Cardiac septum (tissue), 1 donor: Measurements from ENCODE around the gene TFR2. TPM values are rescaled to one million over a fixed set of nuclear protein-coding genes. Genes with fewer than 3 reads are reported as not detected.
"Not testable (repeated sequence)": the region's sequence is repeated elsewhere in the genome, so short reads cannot be mapped to it uniquely, and the experiment has no call there.

Experiments
- DNase-seq: peaks from one replicate; pipeline ENCODE4 v3.0.0-alpha.2; 2020; ENCODE audit warnings: low spot score
- intact Hi-C: fragments of 100-400 bp; cut with DNase I; formaldehyde crosslinking; loops from one replicate; pipeline ENCODE4 v1.14.0; 2022
- total RNA-seq: library from RNA; stranded (reverse); fragmentation: NEBNext Ultra II Directional; extraction: Animal tissue kit (Norgen Biotek cat#: 25700); gene quantifications from one replicate; pipeline ENCODE4 v1.2.1, GENCODE V29; 2021
- donor health status: DM: no; HTN: no; CAD: no.

The TFR2 gene
- total RNA-seq, 1 donor from 2014 or later = 0.13 TPM

DNA sequence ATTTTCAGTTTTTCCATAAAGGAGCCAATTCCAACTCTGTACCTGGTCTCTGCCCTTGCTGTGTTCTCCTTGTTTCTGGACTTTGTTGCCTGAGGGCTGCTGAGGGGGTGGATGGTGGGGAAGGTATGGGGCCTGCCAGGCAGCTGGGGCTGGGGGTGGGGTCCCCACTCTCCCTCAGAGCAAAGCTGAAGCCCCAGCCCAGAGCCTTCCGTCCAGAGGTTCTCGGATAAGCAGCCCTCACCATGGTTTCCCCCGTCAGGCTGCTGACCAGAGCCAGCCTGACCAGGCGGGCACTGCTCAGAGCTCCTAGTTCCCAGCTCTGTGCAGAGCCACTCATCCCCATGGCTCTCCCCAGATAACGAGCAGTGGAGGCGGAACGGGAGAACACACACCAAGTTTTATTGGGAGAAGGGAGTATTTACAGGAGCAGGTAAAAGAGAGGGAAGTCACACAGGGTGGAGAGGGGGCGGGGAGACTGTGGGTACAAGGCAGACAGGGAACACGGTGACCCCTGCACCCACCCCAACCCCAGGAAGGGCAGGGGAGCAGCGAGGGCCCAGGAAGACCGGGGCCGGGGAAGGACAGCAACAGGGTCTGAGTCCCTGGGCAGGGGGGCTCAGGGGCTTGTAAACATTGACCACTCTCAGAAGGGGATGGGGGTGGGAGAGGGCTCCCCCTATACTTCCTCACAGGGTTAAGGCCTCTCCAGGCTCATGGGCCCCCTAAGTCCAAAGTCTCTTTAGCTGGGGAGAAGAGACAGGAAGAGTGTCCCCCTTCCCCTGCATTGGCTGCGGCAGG, 38.0 kb upstream of the TFR2 start:
- intact Hi-C loops = no loop called here
- no peak for DNase-seq

DNA sequence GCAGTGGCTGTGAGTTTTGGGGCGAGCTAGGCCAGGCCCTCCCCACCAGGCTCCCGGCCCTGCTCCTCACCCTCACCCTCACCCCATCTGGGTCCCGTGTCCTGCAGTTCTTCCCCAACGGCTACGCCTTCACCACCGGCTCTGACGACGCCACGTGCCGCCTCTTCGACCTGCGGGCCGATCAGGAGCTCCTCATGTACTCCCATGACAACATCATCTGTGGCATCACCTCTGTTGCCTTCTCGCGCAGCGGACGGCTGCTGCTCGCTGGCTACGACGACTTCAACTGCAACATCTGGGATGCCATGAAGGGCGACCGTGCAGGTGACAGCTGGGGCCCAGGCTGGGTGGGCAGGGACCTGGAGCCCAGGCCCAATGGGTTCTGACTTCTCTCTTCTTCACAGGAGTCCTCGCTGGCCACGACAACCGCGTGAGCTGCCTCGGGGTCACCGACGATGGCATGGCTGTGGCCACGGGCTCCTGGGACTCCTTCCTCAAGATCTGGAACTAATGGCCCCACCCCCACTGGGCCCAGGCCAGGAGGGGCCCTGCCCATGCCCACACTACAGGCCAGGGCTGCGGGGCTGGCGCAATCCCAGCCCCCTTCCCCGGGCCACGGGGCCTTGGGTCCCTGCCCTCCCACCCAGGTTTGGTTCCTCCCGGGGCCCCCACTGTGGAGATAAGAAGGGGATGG, 37.1 kb upstream of the TFR2 start:
- intact Hi-C loops = no loop called here
- no peak for DNase-seq

DNA sequence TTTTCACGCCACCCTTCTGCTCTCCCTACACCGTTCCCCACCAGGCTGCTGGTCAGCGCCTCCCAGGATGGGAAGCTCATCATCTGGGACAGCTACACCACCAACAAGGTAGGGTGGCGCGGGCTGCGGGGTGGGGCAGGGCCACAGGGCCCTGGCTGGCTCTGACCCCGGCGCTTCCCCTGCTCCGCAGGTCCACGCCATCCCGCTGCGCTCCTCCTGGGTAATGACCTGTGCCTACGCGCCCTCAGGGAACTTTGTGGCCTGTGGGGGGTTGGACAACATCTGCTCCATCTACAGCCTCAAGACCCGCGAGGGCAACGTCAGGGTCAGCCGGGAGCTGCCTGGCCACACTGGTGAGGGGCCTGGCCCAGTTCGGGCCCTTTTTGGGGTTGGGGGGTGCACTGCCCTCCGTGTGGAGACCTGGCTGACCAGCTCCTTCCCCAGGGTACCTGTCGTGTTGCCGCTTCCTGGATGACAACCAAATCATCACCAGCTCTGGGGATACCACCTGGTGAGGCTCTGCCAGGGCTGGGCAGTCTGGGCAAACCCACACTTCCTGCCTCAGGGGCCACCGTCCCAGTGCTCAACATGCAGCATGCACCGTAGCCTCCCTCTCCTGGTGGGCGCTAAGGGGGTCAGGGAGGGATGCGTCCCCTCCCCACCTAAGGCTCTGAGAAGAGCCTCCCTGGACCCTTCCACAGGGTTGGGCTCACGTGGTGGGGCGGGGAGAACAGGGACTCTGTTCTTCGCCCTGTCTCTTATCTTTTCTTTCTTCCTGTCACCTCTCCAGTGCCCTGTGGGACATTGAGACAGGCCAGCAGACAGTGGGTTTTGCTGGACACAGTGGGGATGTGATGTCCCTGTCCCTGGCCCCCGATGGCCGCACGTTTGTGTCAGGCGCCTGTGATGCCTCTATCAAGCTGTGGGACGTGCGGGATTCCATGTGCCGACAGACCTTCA, 36.2 kb upstream of the TFR2 start:
- no peak for DNase-seq
- intact Hi-C loops = no loop called here

DNA sequence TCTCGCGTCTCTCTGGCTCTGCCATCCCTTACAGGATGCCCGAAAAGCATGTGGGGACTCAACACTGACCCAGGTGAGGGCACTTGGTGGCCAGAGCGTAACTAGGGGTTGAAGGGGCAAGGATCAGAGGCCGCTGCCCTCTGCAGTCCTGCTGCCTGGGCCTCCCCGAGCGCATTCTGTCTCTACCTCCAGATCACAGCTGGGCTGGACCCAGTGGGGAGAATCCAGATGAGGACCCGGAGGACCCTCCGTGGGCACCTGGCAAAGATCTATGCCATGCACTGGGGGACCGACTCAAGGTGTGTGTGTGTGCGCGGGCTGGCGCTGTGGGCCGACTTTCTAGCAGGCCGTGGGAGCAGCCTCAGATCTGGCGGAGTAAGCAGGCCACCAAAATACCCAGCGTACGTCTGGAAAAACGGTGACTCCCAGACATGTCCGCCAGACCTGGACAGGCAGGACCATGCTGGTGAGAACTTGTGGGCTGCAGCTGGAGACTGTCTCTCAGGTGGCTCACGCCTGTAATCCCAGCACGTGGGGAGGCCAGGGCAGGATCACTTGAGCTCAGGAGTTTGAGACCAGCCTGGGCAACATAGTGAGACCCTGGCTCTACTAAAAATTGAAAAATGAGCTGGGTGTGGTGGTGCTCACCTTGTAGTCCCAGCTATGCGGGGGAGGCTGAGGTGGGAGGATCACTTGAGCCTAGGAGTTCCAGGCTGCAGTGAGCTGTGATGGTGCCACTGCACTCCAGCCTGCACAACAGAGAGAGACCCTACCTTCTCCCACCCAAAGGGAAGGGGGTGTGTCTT, 35.4 kb upstream of the TFR2 start:
- DNase-seq = no peak
- intact Hi-C loops = no loop called here

DNA sequence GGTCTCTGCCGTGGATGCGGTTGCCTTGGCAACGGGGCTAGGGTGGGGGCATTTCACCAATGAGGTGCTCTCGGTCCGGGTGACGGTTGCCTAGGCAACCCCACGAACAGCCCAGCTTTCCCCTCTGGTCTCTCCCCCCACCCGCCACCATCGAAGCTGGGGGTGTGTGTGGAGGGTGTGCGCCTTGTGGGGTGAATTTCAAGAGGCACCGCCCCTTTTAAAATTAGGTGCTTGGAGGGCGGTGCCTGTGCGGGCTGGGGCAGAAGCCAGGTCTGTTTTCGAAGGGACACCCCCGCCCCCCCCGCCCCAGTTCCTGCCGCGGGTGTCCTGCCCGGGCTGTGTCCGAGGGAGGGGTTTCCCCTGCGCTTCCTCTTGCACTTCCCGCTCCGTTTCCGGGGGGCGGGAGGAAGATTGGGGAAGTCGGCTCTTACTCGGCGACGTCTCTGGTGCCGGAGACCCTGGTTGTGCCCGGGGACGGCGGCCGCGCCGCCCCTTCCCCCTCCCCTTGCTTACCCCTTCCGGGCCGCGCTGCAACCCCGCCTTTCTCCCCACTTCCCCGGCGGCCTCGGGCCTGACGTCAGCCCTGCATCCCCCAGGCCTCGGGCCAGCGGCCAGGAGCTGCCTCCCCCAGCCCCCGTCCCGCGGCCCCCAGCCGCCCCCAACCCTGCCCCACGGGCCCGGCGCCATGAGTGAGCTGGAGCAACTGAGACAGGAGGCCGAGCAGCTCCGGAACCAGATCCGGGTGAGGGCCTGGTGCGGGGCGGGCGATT, 34.4 kb upstream of the TFR2 start:
- peak; percentile 96 for DNase-seq
- intact Hi-C loops = loop anchor here (2.0 kb wide), 1 partner anchor 17 kb away; no protein-coding TSS in a partner anchor

DNA sequence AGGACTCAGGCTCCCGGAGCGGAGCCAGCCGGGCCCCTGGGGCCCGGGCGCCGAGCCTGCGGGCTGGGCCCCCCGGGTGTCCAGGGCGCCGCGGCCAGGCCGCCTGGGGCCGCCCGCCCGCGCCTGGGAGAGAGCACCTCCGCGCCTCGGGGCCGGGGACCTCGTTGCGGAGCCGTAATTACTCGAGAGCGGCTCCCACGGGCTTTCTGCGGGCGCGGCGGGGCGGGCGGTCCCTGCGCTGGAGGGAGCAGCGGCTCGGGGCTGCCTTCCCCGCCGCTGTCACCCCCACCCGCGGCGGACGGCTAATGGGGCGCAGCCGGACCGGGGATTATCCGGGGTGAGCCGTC, 33.7 kb upstream of the TFR2 start:
- no peak for DNase-seq
- intact Hi-C loops = loop anchor here (2.0 kb wide), 1 partner anchor 18 kb away; no protein-coding TSS in a partner anchor

DNA sequence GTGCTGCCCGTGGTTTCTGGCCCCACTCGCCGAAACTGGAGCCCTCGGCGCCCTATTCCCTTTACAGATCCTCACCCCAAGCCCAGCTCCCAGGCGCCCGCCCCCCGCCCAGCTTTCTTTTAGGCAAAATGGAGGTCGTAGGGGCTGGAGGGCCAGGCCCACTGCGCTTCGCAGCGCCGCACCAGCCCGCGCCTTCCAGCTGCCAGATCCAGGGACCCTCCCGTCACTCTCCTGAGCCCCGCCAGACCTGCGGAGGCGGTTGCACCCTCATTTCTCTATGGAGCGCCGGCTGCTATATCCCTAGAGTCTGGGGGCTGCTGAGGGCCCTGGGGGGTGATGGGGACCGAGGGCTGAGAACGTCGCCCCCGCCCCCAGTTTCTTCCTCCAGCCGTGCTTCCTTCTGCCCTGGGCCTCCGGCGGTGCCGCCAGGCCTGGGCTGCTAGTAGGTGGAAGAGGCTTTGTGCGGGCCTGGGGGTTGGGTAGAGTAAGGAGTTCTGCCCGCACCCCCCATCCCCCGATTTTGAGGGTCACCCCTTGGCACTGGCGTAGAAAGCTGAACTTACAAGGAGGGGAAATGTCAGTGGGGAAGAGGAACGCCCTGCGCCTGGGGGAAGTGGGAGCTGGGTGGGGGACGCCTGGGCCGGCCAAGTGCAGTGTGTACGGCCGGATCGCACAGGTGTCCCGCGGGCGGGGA, 33.2 kb upstream of the TFR2 start:
- intact Hi-C loops = loop anchor here (2.0 to 5.0 kb wide), 3 partner anchors 18 to 87 kb away; partner anchors contain the start of genes FBXO24, LRCH4 and POP7
- DNase-seq = no peak

DNA sequence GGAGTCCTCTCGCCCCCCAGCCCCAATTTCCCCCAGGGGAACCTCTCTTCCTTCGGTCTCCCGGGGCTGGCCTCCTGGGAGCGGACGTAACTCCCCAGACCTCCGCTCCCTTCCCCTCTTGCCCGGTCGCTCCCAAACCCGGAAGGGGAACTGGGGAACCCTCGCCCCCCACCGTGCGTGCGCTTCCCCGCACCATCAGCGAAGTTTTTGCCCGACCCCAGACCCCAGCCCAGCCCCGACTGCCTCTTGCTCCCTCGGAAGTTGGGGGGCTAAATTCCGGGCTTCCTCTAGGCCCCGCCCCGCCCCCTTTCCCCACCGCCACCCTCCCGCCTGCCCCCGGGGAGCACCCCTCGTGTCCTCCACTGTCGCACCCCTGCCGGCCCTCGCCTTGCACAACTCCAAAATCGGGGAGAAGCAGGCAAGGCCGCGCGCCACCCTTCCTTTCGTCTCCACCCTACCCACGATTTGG, 32.6 kb upstream of the TFR2 start:
- no peak for DNase-seq
- intact Hi-C loops = loop anchor here (2.0 to 5.0 kb wide), 4 partner anchors 19 to 87 kb away; partner anchors contain the start of genes FBXO24, LRCH4, MOSPD3 and POP7

DNA sequence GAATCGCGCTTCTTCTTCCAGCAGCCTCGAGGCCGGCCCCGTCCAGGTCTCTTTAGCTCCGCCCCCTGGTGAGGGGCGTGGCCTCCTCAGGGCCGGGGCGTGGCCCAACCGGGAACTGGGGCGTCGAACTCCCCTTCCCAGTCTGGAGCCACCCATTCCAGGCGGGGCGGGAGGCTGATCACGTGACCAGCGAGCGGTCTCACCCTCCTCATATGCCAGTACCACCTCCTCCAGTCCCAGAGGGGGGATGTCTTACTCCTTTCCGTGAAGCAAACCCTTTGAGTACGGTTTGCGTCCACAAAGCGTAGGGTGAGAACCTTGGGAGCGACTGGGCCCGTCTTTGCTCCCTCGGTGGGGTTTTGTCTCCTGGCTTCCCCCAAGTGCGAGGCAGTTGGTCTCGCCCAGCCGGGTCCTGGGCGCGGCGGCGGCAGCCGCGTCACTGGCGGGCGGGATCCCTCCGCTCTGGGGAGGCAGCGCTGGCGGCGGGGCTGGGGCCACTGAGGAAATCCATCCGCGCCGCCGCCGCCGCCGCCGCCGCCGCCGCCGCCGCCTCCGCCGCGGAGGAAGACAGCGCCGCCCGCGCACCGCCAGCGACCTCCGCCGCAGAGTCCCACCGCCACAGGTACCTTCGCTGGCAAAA, 32.1 kb upstream of the TFR2 start, which contains the start of gene GNB2:
Gene GNB2, plus strand, starts transcription at position 439 of the 640 bp plus-strand sequence. CDS start 2,526 bp downstream, outside the sequence.
- intact Hi-C loops = loop anchor here (2.0 to 5.0 kb wide), 3 partner anchors 34 to 86 kb away; partner anchors contain the start of genes FBXO24, LRCH4, MOSPD3 and POP7
- peak; percentile 100 for DNase-seq

DNA sequence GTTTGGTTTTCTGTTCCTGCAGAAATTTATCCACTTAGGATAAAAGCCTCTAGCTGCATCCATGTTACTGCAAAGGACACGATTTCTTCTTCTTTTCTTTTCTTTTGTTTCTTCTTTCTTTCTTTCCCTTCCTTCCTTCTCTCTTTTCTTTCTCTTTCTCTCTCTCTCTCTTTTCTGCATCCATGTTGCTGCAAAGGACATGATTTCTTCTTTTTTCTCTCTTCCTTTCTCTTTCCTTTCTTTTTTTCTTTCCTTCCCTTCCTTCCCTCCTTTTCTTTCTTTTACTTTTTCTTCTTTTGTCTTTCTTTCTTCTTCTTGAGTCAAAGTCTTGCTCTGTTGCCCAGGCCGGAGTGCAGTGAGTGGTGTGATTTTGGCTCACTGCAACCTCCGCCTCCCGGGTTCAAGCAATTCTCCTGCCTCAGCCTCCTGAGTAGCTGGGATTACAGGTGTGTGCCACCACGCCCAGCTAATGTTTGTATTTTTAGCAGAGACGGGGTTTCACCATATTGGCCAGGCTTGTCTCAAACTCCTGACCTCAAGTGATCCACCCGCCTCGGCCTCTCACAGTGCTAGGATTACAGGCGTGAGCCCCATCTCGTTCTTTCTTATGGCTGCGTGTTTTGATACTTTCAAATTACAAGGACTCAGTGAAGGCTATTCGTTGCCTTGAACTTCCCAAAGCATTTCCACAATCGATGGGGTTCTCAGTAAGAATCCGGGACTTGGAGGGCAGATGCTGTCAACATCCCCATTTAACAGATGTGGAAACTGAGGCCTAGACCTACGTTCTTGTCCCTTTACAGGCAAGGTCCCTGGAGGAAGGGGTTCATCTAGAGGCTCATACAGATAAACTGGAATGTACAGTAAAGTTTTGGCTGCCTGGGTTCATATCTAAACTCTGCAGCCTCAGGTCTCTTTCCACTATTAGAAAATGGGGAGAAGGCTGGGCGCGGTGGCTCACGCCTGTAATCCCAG, 30.3 kb upstream of the TFR2 start:
- intact Hi-C loops = loop anchor here (2.0 to 5.0 kb wide), 3 partner anchors 36 to 84 kb away; partner anchors contain the start of genes FBXO24, LRCH4, MOSPD3 and POP7
- no peak for DNase-seq

DNA sequence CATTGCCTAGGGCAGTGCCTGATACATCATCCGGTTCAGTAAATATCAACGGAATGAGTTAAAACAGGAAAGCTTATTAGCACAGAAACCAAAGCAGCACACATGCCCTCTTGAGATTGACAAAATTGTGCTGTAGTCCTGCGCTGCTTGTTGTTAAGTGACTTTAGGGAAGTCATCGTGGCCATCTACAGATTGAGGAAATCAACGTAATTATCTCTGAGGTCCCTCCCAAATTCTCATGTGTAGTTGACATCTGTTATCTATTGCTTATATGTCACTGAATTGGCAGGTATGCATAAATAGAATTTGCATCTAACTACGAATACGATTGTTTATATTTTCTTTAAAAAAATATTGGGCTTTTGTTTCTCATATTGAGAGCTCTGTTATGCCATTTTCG, 28.7 kb upstream of the TFR2 start:
- intact Hi-C loops = loop anchor here (5.0 kb wide), 2 partner anchors 37 to 83 kb away; partner anchors contain the start of genes FBXO24, LRCH4 and POP7
- no peak for DNase-seq

DNA sequence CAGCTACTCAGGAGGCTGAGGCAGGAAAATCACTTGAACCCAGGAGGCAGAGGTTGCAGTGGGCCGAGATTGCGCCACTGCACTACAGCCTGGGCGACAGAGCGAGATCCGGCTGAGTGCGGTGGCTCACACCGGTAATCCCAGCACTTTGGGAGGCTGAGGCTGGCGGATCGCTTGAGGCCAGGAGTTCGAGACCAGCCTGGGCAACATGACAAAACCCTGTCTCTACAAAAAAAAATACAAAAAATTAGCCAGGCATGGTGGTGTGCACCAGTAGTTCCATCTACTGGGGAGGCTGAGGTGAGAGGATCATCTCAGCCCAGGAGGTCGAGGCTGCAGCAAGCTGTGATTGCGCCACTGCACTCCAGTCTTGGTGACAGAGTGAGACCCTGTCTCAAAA, 27.8 kb upstream of the TFR2 start:
- intact Hi-C loops, DNase-seq: not testable (repeated sequence)

DNA sequence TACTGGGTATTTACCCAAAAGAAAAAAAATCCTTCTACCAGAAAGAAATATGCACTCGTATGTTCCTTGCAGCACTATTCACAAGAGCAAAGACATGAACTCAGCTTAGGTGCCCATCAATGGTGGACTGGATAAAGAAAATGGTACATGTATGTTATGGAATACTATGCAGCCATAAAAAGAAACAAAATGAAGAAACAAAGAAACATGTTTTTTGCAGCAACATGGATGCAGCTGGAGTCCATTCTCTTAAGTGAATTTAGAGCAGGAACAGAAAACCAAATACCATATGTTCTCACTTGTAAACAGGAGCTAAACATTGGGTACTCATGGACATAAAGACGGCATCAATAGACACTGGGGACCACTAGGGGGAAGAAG, 26.7 kb upstream of the TFR2 start:
- intact Hi-C loops = no loop called here

DNA sequence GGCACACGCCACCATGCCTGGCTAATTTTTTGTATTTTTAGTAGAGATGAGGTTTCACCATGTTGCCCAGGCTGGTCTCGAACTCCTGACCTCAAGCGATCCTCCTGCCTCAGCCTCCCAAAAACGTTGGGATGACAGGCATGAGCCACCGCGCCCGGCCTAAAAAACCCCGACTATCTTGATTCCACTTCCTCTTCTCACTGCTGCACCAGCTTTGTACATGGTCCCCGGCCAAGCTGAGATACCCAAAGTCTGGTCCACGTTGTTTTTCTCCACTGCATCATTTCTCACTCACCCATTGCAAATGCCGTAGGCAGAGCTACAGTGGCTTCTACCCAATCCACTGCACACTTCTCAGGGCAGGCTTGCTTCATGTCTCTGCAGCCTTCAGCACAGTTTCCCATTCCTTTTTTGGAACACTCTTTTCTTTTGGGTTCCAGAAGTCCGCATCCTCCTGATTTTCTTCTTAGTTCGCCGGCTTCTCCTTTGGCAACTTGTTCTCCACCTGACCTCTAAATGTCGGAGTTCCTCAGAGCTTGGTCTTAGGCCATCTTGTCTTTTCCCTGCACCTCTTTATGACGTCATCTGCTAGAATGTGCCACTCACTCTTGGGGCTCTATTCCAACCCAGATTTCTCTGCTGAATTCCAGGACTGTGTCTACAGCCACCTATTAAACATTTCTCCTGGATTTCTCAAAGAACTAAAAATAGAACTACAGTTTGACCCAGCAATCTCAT, 26.1 kb upstream of the TFR2 start:
- no peak for DNase-seq
- intact Hi-C loops = no loop called here

More for the DNA sequence above, 26.7 kb upstream of the TFR2 start:
- DNase-seq = no peak
